ENCODE data around the gene PATE4.
"Not testable (repeated sequence)": the region's sequence is repeated elsewhere in the genome, so short reads cannot be mapped to it uniquely, and the experiment has no call there.

The PATE4 gene

GRCh38 chr11:125833016-125833415 lies at the start of gene PATE4:
PATE4 (plus strand) TSS chr11:125833316; CDS start chr11:125833360, 44 bp downstream.
- DNase-seq, result no peak

- no peak for DNase-seq
Measured at GRCh38 chr11:125784678-125785077, 48.4 kb upstream of the PATE4 start.

- DNase-seq, result no peak
Measured at GRCh38 chr11:125787827-125788226, 45.3 kb upstream of the PATE4 start, which contains the start of gene PATE3. PATE3 (plus strand) TSS chr11:125788127; CDS start chr11:125788152, 25 bp downstream.

GRCh38 chr11:125790825-125791224 lies 42.3 kb upstream of the PATE4 start:
- no peak for DNase-seq

GRCh38 chr11:125797641-125798040 lies 35.5 kb upstream of the PATE4 start:
- DNase-seq, result no peak

GRCh38 chr11:125799808-125800207 lies 33.3 kb upstream of the PATE4 start:
- no peak for DNase-seq

GRCh38 chr11:125802387-125802786 lies 30.7 kb upstream of the PATE4 start:
- no peak for DNase-seq

GRCh38 chr11:125807909-125808308 lies 25.2 kb upstream of the PATE4 start:
- DNase-seq, result no peak

- DNase-seq, result no peak
Measured at GRCh38 chr11:125835748-125836147, 2.6 kb downstream of the PATE4 start.

- no peak for DNase-seq
Measured at GRCh38 chr11:125842321-125842948, 9.3 kb downstream of the PATE4 start.

GRCh38 chr11:125846188-125846587 lies 13.1 kb downstream of the PATE4 start:
- DNase-seq, result no peak

- DNase-seq, result not testable (repeated sequence)
Measured at GRCh38 chr11:125857670-125858069, 24.6 kb downstream of the PATE4 start.

GRCh38 chr11:125862786-125863185 lies 29.7 kb downstream of the PATE4 start:
- not testable (repeated sequence) for DNase-seq

- not testable (repeated sequence) for DNase-seq
Measured at GRCh38 chr11:125865354-125865753, 32.2 kb downstream of the PATE4 start.

GRCh38 chr11:125869521-125869920 lies 36.4 kb downstream of the PATE4 start:
- DNase-seq, result no peak

GRCh38 chr11:125871391-125872137 lies 38.4 kb downstream of the PATE4 start:
- peak in 1 of 2 experiments; percentile 65 for DNase-seq

- no peak for DNase-seq
Measured at GRCh38 chr11:125872138-125872491, 39.0 kb downstream of the PATE4 start.

GRCh38 chr11:125873881-125874555 lies 40.9 kb downstream of the PATE4 start:
- DNase-seq, result no peak

GRCh38 chr11:125874556-125875124 lies 41.5 kb downstream of the PATE4 start:
- peak; percentile 47 to 69 for DNase-seq

GRCh38 chr11:125881291-125881690 lies 48.2 kb downstream of the PATE4 start:
- DNase-seq, result no peak

GRCh38 chr11:125883375-125883774 lies 50.3 kb downstream of the PATE4 start:
- no peak for DNase-seq

- no peak for DNase-seq
Measured at GRCh38 chr11:125886997-125887372, 53.9 kb downstream of the PATE4 start.

Measured in NCI-H524 (cell line).